Fibroblast of villous mesenchyme (primary cell): ENCODE data around the gene KYAT1. TPM values are rescaled to one million over a fixed set of nuclear protein-coding genes. Genes with fewer than 3 reads are reported as not detected.

Experiments used
- DNase-seq: peaks from one replicate; pipeline ENCODE4 v3.0.0-alpha.2; 2010; ENCODE audit warnings: low read depth
- H3K4me3 ChIP-seq: 2 replicates; pipeline ENCODE4 v1.5.1; 2011; ENCODE audit warnings: low read depth, mild to moderate bottlenecking, low read length
- total RNA-seq: library from RNA; depleted of rRNA; stranded (reverse); fragments of >200 nt; gene quantifications from 2 replicates; pipeline ENCODE4 v1.2.3, GENCODE V29; 2012
- TF ChIP-seq, protein P1 (sequence below): IDR thresholded peaks from 2 replicates; pipeline ENCODE4 v1.5.1; 2012; ENCODE audit warnings: low read depth, mild to moderate bottlenecking, low read length; ENCODE audit not compliant: insufficient read depth

KYAT1 gene
- total RNA-seq, 1 donor: 11.2 TPM

GRCh38 chr9:128840524-128840923, 41.2 kb downstream of the KYAT1 start:
- no peak for DNase-seq
- TF ChIP-seq, protein P1, sequence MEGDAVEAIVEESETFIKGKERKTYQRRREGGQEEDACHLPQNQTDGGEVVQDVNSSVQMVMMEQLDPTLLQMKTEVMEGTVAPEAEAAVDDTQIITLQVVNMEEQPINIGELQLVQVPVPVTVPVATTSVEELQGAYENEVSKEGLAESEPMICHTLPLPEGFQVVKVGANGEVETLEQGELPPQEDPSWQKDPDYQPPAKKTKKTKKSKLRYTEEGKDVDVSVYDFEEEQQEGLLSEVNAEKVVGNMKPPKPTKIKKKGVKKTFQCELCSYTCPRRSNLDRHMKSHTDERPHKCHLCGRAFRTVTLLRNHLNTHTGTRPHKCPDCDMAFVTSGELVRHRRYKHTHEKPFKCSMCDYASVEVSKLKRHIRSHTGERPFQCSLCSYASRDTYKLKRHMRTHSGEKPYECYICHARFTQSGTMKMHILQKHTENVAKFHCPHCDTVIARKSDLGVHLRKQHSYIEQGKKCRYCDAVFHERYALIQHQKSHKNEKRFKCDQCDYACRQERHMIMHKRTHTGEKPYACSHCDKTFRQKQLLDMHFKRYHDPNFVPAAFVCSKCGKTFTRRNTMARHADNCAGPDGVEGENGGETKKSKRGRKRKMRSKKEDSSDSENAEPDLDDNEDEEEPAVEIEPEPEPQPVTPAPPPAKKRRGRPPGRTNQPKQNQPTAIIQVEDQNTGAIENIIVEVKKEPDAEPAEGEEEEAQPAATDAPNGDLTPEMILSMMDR: no peak
- no peak overlapping the region for H3K4me3 ChIP-seq

DNA sequence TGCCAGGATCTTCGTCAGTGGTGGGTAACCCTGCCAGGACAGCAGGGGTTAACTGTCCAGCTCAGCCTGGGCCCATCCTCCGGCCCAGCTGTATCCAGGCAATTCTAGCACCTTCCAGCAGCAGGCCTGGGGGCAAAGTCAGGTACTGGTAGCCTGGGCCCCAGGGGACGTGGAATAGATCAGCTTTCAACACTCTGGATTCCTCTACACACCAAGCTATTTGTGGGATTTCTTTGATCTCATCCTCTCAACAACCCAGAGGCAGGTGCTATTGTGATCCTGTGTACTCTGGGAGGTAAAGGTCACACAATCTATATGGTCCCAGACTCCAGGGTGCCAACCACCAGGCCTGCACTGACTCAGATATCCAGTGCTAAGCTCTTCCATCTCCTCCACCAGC, 43.4 kb downstream of the KYAT1 start:
- TF ChIP-seq, protein P1: no peak
- DNase-seq: no peak
- no peak overlapping the region for H3K4me3 ChIP-seq

DNA sequence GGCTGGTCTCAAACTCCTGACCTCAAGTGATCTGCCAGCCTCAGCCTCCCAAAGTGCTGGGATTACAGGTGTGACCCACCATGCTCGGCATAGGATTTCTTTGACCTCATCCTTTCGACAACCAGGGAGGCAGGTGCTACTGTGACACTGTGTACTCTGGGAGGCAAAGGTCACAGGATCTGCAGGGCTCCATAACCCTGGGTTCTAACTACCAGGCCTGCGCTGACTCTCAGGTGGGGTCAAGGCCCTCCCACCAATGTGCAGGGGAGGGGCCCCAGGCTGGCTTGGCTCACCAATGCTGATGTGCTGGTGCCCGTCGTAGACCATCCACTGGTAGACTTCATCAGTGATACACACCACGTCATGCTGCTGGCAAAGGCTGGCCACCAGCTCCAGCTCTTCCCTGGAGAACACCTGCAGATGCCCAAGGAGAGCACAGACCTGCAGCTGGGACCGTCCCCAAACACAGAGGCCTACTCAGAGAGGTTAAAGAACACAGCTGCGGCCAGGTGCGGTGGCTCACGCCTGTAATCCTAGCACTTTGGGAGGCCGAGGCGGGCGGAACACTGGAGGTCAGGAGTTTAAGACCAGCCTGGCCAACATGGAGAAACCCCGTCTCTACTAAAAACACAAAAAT, 45.1 kb downstream of the KYAT1 start:
- no peak for DNase-seq
- no peak overlapping the region for H3K4me3 ChIP-seq
- TF ChIP-seq, protein P1: no peak

DNA sequence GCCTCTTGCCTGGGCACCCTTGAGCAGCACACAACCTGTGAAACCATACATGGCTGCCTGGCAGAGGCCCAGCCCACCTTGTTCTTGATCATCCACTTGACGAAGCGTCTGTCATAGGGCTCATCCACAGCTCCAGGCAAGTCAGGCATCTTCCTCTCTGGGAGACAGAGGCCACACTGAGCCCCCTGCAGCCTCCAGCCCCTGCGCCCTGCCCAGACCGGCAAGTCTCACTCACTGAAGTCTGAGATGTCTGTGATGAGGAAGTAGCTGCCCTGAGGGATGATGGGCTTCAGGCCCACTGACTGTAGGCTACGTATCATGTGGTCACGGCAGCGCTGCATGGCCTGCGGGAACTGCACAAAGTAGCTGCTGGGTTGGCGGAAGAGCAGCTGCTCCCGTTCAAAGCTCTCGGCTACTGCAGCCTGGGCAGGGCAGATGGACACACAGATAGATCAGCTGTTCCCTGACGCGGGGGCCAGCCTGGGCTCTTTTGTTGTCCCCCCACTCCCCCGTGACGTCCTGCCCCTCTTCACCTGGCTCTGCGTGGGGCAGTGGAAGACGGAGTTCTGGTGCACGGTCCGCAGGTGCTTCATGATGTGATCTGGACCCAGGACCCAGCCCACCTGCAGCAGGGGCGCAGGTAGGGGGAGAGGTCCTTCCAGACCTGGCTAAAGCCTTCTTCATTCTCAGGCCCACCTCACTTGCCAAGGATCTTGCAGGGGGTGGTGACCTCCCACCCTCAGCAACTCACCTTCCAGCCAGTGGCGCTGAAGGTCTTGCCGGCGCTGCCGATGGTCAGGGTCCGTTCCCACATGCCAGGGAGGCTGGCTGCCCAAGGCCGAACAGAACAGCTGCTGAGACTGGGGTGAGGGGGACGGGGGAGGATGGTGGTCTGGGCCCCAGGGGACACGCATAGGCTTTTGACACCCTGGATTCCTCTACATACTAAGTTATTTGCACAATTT, 46.2 kb downstream of the KYAT1 start:
- H3K4me3 ChIP-seq: no peak overlapping the region
- DNase-seq: no peak
- TF ChIP-seq, protein P1: no peak

DNA sequence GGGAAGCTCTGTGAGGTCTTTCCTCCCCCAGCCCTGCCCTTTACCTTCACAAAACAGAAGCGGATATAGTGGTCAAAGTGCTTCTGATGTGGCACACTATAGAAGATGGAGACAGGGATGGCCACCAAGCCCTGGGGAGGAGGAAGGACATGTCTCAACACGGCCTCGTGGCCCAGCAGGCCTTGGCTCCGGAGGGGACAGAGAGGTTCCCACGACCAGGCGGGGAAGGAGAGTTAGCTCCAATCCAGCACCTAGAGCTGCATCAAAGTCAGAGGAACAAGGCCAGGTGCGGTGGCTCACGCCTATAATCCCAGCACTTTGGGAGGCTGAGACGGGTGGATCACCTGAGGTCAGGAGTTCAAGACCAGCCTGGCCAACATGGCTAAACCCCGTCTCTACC, 48.1 kb downstream of the KYAT1 start:
- TF ChIP-seq, protein P1: no peak
- H3K4me3 ChIP-seq: no peak overlapping the region
- DNase-seq: no peak

DNA sequence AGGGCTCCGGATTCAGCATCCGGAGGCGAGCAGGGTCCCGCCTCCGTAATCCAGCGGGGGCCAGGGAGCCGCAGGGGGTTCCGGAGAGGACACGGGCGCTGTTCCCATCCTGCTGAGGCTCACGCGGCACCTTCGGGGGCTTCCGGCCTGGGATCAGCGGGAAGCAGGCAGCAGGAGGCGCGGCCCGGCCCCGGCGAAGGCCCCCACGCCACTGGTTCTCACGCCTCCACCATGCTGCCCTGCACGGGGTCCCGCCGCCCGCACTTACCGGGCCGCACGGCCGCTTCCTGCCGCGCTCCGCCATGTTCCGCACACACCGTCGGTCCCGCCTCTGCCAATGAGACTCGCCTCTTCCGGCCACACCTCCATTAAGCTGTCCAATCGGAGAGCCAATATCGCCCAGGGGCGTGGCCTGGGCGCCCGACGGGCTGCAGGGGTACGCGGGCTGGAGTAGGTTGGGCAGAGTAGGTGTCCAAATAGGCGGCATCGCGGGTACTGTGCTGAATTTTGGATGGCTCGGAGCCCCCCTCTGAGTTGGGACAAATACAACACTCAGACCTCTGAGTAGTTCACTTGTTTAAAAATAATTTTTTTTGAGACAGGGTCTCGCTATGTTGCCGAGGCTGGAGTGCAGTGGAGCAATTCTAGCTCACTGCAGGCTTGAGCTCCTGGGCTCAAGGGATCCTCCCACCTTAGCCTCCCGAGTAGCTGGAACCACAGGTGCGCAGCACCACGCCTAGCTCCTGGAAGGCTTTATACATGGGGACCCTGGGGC, 52.1 kb downstream of the KYAT1 start, which contains the start of gene SPOUT1:
TSS of gene SPOUT1 (minus strand) at position 318 of the 775 bp plus-strand sequence. CDS start at position 304, 14 bp downstream.
- H3K4me3 ChIP-seq: peak within 1 kb of the TSS; percentile 80
- peak; percentile 90 for DNase-seq
- TF ChIP-seq, protein P1: no peak
